ENCODE data around the gene SLC35E3.
"Not testable (repeated sequence)": the region's sequence is repeated elsewhere in the genome, so short reads cannot be mapped to it uniquely, and the experiment has no call there.

SLC35E3 gene

DNA sequence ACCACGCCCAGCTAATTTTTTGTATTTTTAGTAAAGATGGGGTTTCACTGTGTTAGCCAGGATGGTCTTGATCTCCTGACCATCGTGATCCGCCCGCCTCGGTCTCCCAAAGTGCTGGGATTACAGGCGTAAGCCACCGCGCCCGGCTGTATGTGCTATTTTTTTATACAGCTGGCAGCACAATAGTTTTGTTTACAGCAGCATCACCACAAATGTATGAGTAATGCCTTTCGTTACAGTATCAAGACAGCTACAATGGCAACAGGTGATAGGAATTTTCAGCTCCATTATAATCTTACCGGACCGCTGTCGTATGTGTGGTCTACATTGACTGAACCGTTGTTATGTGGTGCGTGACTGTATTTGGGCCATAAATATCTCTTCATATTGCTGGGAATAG lies 50.4 kb downstream of the SLC35E3 start:
- DNase-seq, result no peak

DNA sequence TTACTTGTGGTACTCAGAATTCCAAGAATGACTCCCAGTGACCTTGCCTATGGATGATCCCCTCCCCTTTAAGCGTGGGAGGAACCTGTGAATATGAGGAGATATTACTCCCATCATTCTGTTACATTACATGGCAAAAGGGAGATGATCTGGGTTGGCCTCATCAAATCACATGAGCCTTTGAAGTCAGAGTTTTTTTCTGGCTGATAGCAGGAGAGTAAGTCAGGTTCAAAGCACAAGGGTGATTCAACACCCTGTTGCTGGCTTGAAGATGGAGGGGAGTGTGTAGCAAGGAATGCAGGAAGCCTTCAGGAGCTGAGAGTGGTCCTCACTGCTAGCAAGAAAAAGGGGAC lies 52.9 kb downstream of the SLC35E3 start:
- DNase-seq, result no peak

DNA sequence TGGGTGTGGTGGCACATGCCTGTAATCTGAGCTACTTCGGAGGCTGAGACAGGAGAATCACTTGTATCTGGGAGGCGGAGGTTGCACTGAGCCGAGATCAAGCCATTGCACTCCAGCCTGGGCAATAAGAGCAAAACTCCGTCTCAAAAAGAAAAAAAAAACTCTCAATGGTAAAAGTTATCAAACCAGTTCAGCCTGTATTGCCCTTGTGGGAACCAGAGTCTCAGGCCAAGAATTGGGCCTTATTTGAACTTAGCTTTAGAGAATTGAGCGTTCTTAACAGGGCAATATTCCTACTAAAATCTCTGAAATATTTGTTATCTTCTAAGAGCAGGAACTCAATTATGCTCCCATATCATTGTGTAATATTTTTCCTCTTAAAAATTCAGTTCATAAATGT lies 54.3 kb downstream of the SLC35E3 start:
- DNase-seq, result no peak

DNA sequence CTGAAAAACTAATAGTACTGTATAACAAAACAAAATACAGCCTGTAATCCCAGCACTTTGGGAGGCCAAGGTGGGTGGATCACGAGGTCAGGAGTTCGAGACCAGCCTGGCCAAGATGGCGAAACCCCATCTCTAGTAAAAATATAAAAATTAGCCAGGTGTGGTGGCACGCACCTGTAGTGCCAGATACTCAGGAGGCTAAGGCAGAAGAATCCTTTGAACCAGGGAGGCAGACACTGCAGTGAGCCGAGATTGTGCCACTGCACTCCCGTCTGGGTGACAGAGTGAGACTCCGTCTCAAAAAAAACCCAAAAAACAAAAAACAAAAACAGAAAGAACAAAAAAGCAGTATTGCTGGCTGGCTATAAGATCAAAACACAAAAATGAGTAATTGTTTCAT lies 55.1 kb downstream of the SLC35E3 start:
- DNase-seq, result not testable (repeated sequence)

DNA sequence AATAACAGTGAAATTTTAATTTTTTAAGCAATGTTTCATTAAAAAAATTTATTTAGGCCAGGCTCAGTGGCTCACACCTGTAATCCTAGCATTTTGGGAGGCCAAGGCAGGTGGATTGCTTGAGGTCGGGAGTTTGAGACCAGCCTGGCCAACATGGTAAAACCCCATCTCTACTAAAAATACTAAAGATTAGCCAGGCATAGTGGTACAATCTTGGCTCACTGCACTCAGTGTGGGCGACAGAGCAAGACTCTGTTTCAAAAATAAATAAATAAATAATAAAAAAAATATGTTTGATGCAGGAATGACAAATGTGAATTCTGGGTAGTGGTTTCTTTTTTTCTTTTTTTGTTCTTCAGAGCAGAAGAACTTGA lies 56.4 kb downstream of the SLC35E3 start:
- not testable (repeated sequence) for DNase-seq

DNA sequence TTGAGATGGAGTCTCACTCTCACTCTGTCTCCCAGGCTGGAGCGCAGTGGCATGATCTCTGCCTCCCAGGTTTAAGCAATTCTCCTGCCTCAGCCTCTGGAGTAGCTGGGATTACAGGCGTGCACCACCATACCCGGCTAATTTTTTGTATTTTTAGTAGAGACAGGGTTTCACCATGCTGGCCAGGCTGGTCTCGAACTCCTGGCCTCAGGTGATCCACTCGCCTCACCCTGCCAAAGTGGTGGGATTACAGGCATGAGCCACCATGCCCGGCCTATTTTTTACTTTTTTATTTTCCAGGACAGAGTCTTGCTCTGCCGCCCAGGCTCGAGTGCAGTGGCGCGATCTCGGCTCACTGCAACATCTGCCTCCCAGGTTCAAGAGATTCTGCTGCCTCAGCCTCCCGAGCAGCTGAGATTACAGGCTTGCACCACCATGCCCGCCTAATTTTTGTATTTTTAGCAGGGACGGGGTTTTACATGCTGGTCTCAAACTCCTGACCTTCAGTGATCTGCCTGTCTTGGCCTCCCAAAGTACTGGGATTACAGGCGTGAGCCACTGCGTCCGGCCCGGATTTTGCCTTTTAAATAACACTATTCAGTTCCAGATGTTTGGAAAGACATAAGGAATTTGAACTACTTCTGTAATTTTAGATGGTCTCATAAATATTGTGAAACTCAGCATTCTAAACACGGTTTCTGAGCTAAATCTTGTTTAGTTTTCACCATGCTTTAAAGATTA lies 57.1 kb downstream of the SLC35E3 start:
- not testable (repeated sequence) for DNase-seq

DNA sequence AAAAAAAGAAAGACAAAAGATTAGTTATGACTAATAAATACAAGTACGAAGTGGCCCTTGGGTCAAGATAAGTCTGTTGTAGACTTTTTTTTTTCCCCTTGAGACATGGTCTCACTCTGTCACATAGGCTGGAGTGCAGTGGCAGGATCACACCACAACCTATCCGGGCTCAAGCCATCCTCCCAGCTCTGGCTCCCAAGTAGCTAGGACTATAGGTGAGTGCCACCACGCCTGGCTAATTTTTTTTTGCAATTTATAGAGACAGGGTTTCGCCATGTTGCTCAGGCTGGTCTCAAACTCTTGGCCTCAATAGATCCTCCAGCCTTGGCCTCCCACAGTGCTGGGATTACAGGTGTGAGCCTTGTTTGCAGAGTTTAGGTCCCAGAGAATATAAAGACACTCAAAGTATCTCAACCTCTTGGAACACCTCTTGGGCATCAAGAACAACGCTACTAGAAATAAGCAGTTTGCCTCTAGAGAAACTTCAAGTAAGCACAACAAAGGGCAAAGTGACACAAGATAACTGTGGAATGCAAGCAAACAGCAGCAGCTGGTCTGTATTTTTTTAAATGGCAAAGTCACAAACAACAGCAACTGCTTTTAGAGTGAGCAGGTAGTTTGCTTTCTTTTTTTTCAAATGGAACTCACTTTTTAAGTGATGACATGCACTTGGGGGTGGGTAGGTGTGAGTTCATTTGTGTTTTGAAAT lies 58.1 kb downstream of the SLC35E3 start:
- no peak for DNase-seq

DNA sequence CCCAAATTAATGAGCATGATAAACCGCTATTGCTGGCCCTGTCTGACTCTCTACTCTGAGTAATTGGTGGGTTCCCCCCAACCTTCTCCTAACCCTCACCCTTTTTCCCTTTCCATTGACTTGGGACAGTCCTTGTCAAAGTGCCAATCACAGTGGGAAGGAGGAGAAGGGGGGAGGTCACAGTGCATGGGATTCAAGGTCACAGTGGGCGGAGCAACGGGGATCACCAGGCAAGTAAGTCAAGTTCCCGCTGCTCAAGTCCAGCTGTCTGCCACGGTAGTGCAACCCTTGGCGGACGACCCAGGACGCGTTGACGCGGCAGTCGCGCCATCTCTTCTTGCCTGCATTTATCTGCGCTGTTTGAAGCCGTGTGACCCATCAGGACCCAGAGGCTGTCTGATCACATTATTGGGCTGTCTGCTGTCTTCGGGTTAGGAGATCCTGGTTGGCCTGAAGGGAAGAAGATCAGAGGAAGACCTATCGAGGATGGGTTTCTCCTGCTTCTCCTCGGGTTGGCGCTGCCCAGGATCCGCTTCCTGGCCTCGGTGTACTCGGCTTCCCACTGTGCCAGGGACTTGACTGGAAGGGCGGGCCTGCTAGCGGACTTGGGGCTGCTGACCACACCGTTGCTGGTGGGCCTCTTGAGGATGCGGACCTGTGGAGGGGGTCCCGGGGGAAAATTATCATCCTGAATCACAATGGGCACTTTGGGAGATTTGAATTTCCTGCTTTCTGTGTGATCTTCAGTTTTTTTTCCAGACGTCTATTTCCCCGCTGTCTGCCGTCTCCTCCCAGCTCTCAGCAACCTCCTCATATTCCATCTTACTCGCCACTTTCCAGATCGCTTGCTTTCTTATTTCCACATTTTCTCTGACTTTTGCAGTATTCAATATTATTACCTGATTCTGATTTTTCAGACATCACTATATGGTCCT lies 58.9 kb downstream of the SLC35E3 start:
- no peak for DNase-seq

DNA sequence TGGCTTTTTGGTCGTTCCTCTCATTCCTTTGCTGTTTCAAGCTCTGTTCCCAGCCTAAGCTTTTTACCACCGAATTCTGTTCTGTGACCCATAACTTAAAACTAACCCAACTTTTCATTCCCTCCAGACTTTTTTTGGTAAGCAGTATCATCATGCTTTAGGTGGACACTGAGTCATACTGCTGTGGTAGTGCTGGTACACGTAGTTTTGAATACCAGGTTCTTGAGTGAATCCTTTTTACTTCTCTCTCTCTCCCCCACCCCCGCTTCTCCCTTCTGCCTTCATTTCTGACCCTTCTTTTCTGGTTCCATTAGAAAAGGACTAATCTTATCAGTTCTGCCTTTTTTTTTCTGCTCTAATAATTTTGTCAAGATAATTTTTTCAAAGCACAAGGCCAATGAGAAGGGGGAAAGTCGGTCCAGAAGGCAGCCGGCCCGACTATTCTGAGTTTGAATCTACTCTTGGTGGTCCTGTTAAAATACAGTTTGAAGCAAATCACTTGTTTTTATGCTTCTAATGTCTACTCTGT lies 59.7 kb downstream of the SLC35E3 start:
- no peak for DNase-seq

DNA sequence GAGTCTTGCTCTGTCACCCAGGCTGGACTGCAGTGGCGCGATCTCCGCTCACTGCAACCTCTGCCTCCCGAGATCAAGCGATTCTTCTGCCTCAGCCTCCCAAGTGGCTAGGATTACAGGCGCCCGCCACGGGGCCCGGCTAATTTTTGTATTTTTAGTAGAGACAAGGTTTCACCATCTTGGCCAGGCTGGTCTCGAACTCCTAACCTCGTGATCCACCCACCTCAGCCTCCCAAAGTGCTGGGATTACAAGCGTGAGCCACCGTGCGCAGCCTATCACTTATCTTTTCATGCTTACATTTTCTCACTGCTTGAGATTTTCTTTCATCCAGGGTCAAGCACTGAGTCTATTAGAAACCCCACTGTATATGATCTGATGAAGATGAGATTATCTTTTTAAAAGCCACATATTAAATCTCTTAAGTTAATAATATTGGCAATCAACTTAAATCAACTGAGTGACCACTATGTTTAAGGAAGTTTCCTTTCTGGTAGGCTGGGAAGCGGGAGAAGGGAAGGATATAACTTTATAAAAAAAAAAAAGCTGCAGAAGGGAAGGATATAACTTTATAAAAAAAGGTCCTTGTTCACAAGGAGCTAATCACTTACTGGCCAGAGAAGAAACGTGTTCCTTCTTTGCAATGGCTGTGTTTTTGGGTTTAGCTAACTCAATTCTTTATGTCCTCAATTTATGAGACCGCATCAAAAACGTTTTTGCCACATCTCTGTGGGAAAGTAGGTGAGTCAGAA lies 60.7 kb downstream of the SLC35E3 start:
- no peak for DNase-seq

DNA sequence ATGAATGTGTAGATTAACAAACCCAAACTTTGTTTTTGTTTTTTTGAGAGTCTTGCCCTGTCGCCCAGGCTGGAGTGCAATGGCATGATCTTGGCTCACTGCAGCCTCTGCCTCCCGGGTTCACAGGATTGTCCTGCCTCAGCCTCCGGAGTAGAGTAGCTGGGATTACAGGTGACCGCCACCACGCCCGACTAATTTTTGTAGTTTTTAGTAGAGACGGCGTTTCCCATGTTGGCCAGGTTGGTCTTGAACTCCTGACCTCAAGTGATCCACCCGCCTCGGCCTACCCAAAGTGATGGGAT lies 61.2 kb downstream of the SLC35E3 start:
- not testable (repeated sequence) for DNase-seq

DNA sequence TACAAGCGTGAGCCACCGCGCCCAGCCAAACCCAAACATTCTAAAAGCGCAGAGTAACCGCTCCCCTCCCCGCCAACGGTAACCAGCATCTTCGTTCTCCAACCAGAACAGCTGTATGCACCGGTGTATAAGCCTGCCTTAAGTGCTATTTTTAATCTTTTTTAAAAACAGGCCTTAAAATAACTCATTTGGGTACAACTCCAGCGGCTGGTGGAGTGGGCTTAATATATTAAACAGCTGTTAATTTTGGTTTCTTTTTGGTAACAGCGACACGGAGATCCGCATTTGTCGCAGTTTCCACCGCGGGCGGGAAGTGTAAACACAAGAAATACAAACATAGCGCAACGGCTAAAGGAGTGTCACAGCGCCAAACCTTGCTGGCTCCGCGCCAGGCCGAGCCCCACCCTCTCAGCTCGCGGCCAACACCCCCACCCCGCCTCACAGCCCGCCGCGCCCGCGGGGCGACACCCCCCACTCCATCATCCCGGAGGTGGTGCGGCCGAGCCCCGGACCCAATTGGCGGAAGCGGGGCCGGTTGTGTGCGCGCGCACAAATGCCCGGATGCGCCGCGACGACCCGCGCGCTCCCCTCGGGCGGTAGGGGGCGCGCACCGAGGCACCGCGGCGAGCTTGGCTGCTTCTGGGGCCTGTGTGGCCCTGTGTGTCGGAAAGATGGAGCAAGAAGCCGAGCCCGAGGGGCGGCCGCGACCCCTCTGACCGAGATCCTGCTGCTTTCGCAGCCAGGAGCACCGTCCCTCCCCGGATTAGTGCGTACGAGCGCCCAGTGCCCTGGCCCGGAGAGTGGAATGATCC lies 61.8 kb downstream of the SLC35E3 start, which contains the start of gene MDM2:
MDM2 (plus strand) TSS at position 602 of the 812 bp plus-strand sequence. CDS start 301 bp downstream, outside the sequence.
- peak; percentile 91 to 95 for DNase-seq

DNA sequence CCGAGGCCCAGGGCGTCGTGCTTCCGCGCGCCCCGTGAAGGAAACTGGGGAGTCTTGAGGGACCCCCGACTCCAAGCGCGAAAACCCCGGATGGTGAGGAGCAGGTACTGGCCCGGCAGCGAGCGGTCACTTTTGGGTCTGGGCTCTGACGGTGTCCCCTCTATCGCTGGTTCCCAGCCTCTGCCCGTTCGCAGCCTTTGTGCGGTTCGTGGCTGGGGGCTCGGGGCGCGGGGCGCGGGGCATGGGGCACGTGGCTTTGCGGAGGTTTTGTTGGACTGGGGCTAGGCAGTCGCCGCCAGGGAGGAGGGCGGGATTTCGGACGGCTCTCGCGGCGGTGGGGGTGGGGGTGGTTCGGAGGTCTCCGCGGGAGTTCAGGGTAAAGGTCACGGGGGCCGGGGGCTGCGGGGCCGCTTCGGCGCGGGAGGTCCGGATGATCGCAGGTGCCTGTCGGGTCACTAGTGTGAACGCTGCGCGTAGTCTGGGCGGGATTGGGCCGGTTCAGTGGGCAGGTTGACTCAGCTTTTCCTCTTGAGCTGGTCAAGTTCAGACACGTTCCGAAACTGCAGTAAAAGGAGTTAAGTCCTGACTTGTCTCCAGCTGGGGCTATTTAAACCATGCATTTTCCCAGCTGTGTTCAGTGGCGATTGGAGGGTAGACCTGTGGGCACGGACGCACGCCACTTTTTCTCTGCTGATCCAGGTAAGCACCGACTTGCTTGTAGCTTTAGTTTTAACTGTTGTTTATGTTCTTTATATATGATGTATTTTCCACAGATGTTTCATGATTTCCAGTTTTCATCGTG lies 62.6 kb downstream of the SLC35E3 start:
- peak; percentile 84 to 87 for DNase-seq

DNA sequence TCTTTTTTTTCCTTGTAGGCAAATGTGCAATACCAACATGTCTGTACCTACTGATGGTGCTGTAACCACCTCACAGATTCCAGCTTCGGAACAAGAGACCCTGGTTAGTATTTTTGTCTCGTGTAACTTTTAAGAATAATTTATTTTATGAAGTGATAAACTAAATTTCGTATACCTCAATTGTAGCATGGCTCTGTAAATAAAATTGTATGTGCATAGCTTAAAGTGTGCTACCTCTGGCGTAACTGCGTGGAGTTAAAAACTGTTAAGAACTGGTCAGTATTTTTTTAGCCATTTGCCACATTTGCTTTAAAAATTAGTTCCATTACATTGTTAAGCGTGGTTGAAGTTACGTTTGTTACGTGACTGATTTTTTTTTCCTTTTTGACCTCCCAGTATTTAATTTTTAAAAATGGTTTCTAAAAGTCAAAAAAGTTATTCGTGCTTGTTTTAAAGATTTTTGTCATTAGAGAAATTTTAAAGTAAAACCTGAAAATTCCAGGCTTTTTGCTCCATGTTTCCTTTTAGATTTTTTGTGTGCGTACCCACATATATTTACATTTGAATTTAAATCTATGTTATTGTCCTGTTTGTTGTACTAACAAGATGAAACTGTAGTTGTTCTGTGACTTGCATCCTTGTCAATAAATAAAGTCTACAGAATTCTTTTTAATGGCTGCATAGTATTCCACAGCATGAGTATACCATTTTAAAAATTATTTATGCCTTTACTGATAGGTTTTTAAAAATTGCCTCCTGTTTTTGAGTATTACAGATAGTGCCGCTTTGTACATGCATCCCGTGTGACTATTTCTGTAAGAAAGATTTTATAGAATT lies 63.4 kb downstream of the SLC35E3 start:
- DNase-seq, result no peak

DNA sequence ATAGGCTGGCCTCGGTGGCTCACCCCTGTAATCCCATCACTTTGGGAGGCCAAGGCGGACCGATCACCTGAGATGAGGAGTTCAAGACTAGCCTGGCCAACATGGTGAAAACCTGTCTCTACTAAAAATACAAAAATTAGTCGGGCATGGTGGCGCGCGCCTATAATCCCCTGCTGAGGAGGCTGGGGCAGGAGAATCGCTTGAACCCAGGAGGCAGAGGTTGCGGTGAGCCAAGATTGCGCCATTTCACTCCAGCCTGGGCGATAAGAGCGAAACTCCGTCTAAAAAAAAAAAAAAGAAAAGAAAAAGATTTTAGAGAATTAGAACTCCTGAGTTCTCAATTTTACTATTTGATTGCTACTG lies 64.0 kb downstream of the SLC35E3 start:
- not testable (repeated sequence) for DNase-seq

DNA sequence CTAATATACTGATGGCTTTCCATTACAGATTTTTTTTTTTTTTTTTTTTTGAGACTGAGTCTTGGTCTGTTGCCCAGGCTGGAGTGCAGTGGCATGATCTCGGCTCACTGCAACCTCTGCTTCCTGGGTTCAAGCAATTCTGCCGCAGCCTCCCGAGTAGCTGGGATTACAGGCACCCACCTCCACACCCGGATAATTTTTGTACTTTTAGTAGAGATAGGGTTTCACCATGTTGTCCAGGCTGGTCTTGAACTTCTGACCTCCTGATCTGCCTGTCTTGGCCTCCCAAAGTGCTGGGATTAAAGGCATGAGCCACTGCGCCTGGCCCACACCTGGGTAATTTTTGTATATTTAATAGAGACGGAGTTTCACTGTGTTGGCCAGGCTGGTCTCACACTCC lies 65.6 kb downstream of the SLC35E3 start:
- not testable (repeated sequence) for DNase-seq

DNA sequence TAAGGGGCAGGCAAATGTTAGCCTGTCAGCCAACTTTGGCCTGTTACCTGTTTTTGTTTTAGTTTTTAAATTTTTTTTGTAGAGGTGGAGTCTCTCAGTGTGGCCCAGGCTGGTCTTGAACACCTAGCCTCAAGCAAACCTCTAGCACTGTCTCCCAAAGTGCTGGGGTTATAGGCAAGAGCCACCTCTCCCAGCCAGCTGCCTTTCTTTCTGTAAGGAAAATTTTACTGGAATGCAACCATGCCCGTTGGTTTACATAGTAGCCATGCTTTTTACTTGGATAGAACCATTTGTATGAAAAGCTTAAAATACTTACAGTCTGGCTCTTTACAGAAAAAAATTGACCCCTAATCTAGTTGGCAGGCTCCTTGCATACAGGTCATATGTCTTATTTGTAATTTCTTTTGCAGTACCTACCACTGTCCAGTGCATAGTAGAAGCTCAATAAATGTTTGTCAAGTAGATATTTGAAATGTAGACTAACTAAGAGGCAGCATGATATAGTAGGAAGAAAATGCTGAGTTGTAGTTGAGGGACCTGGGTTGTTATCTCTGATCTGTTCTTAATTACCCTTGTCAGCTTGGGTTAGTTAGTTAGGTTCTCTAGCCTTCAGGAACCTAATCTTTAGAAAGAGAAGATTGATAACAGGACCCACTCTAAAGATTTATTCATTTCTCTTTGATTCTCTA lies 66.7 kb downstream of the SLC35E3 start:
- no peak for DNase-seq

DNA sequence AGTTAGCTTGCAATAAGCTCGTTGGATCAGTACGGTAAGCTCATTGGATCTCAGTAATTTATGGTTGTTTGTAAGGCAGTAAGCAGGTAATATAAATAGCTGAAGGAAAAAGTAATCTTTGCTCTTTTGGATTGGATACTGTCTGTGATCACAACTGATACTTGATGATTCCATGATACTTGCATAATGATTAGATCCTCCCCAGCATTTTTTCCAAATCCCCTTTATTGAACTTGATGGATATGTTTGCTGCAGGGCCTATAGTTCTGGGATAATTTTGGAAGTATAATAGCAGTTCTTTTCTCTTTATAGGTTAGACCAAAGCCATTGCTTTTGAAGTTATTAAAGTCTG lies 67.2 kb downstream of the SLC35E3 start:
- DNase-seq, result no peak

DNA sequence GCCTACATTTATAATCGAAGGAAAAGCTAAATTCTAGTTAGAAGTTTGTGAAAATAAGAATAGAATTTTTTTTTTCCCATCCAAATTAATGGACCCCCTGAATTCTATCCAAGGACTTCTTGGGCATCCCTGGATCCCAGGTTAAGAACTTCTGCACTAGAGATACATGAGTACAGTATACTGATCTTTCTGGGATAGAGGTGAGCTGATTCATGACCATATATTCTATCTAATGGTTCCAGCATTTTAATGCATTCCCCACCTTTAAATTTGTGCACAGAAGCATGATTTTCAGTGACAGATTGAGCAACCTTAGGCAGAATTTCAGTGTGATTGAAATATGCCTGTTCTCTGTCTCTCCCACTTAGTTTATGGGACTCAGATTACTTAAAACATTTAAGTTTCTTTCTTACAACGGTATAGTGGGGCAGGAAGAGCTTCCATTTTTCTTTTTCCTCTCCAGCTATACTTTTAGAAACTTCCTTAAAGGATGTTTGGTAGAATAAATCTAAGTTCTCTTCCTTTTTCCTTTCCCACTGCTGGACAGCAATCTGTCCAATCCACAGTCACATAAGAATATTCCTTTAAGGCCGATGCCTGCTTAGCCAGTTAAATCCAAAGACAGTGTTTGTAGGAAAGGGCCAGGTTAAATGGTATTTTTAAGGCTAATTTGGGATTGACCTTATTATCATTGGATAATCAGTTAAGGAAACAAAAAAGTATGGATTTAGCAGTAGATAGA lies 68.7 kb downstream of the SLC35E3 start:
- no peak for DNase-seq

All from inflammatory macrophage treated with lipopolysaccharide for 1 hour (primary cell).